HG02840 (cell line): ENCODE results near the gene CFAP119.
"Not testable (repeated sequence)": the region's sequence is repeated elsewhere in the genome, so short reads cannot be mapped to it uniquely, and the experiment has no call there.

Experiments
- ATAC-seq: cut with Tn5 transposase; IDR thresholded peaks from one replicate; pipeline ENCODE4 v1.9.1; 2021; ENCODE audit warnings: mild to moderate bottlenecking, moderate library complexity, moderate number of reproducible peaks; ENCODE audit not compliant: unreplicated experiment, low FRiP score

The CFAP119 gene

GRCh38 chr16:30761928-30762902 is at the start of gene CFAP119, which contains the start of gene RNF40:
Gene CFAP119, minus strand, starts transcription at chr16:30762062. Its CDS starts 314 bp downstream, at chr16:30761748.
Gene RNF40, plus strand, starts transcription at chr16:30762322. Its CDS starts 224 bp downstream, at chr16:30762546.
- peak; percentile 86 for ATAC-seq

GRCh38 chr16:30809675-30810074 is 47.8 kb upstream of the CFAP119 start:
- ATAC-seq, result not testable (repeated sequence)

- not testable (repeated sequence) for ATAC-seq
Measured at GRCh38 chr16:30808890-30809426, 47.1 kb upstream of the CFAP119 start.

GRCh38 chr16:30808146-30808545 is 46.3 kb upstream of the CFAP119 start:
- ATAC-seq, result no peak

- no peak for ATAC-seq
Measured at GRCh38 chr16:30805370-30806169, 43.7 kb upstream of the CFAP119 start.

- no peak for ATAC-seq
Measured at GRCh38 chr16:30805056-30805369, 43.2 kb upstream of the CFAP119 start.

- no peak for ATAC-seq
Measured at GRCh38 chr16:30802936-30803335, 41.1 kb upstream of the CFAP119 start.

- ATAC-seq, result no peak
Measured at GRCh38 chr16:30797670-30798309, 35.9 kb upstream of the CFAP119 start.

- no peak for ATAC-seq
Measured at GRCh38 chr16:30794634-30795033, 32.8 kb upstream of the CFAP119 start.

- ATAC-seq, result no peak
Measured at GRCh38 chr16:30793508-30794069, 31.7 kb upstream of the CFAP119 start.

GRCh38 chr16:30787613-30788378 is 25.9 kb upstream of the CFAP119 start:
- ATAC-seq, result no peak

GRCh38 chr16:30786936-30787612 is 25.2 kb upstream of the CFAP119 start, which contains the start of gene ZNF629:
Gene ZNF629, minus strand, starts transcription at chr16:30787205. Its CDS starts 2,723 bp downstream, at chr16:30784482.
- ATAC-seq, result no peak

- ATAC-seq, result no peak
Measured at GRCh38 chr16:30786115-30786935, 24.5 kb upstream of the CFAP119 start.

- no peak for ATAC-seq
Measured at GRCh38 chr16:30785126-30786106, 23.6 kb upstream of the CFAP119 start.

- ATAC-seq, result no peak
Measured at GRCh38 chr16:30784215-30784614, 22.4 kb upstream of the CFAP119 start.

- no peak for ATAC-seq
Measured at GRCh38 chr16:30783280-30784109, 21.6 kb upstream of the CFAP119 start.
